ENCODE data around the gene COL16A1. TPM values are rescaled to one million over a fixed set of nuclear protein-coding genes. Genes with fewer than 3 reads are reported as not detected.

COL16A1 gene
- total RNA-seq, 2 donors from 2014 or later = 93.3 to 179 TPM

GRCh38 chr1:31734582-31735107 is 30.8 kb upstream of the COL16A1 start:
- intact Hi-C loops (cut with DNase I) = no loop called here
- DNase-seq (ENCODE audit: low spot score) = no peak

- intact Hi-C loops (cut with DNase I) = no loop called here
Observed at GRCh38 chr1:31733389-31734219, 29.8 kb upstream of the COL16A1 start.

GRCh38 chr1:31732751-31733289 is 29.0 kb upstream of the COL16A1 start:
- intact Hi-C loops (cut with DNase I) = no loop called here
- DNase-seq (ENCODE audit: low spot score) = no peak

More at GRCh38 chr1:31733389-31734219, 29.8 kb upstream of the COL16A1 start:
- no peak for DNase-seq (ENCODE audit: low spot score)

GRCh38 chr1:31732343-31732742 is 28.5 kb upstream of the COL16A1 start:
- intact Hi-C loops (cut with DNase I) = no loop called here

GRCh38 chr1:31731049-31731565 is 27.3 kb upstream of the COL16A1 start:
- intact Hi-C loops (cut with DNase I) = no loop called here
- DNase-seq (ENCODE audit: low spot score) = no peak

More at GRCh38 chr1:31732343-31732742, 28.5 kb upstream of the COL16A1 start:
- no peak for DNase-seq (ENCODE audit: low spot score)

GRCh38 chr1:31730336-31731048 is 26.7 kb upstream of the COL16A1 start:
- intact Hi-C loops (cut with DNase I) = no loop called here

GRCh38 chr1:31727849-31728248 is 24.0 kb upstream of the COL16A1 start:
- DNase-seq (ENCODE audit: low spot score) = no peak
- intact Hi-C loops (cut with DNase I) = no loop called here

More at GRCh38 chr1:31730336-31731048, 26.7 kb upstream of the COL16A1 start:
- DNase-seq (ENCODE audit: low spot score) = no peak

- intact Hi-C loops (cut with DNase I) = no loop called here
- DNase-seq (ENCODE audit: low spot score) = no peak
Observed at GRCh38 chr1:31727195-31727594, 23.4 kb upstream of the COL16A1 start.

- no peak for DNase-seq (ENCODE audit: low spot score)
Observed at GRCh38 chr1:31726715-31727114, 22.9 kb upstream of the COL16A1 start.

GRCh38 chr1:31725777-31726535 is 22.1 kb upstream of the COL16A1 start:
- intact Hi-C loops (cut with DNase I) = no loop called here
- no peak for DNase-seq (ENCODE audit: low spot score)

More at GRCh38 chr1:31726715-31727114, 22.9 kb upstream of the COL16A1 start:
- intact Hi-C loops (cut with DNase I) = no loop called here

- intact Hi-C loops (cut with DNase I) = no loop called here
- DNase-seq (ENCODE audit: low spot score) = no peak
Observed at GRCh38 chr1:31725134-31725533, 21.3 kb upstream of the COL16A1 start.

GRCh38 chr1:31723828-31724359 is 20.1 kb upstream of the COL16A1 start:
- peak; percentile 89 for DNase-seq (ENCODE audit: low spot score)
- intact Hi-C loops (cut with DNase I) = no loop called here

GRCh38 chr1:31718327-31718897 is 14.6 kb upstream of the COL16A1 start:
- intact Hi-C loops (cut with DNase I) = loop anchor here in 1 of 2 donors (10.0 kb wide), 2 partner anchors 66 to 144 kb away; partner anchors contain the start of gene TINAGL1
- no peak for DNase-seq (ENCODE audit: low spot score)

- no peak for DNase-seq (ENCODE audit: low spot score)
- intact Hi-C loops (cut with DNase I) = loop anchor here in 1 of 2 donors (10.0 kb wide), 2 partner anchors 67 to 143 kb away; partner anchors contain the start of gene TINAGL1
Observed at GRCh38 chr1:31717341-31717740, 13.5 kb upstream of the COL16A1 start.

GRCh38 chr1:31715873-31716220 is 12.0 kb upstream of the COL16A1 start:
- DNase-seq (ENCODE audit: low spot score) = no peak
- intact Hi-C loops (cut with DNase I) = loop anchor here in 1 of 2 donors (10.0 kb wide), 2 partner anchors 69 to 141 kb away; partner anchors contain the start of gene TINAGL1

GRCh38 chr1:31715087-31715872 is 11.5 kb upstream of the COL16A1 start:
- intact Hi-C loops (cut with DNase I) = loop anchor here in 1 of 2 donors (10.0 kb wide), 2 partner anchors 70 to 140 kb away; partner anchors contain the start of gene TINAGL1

GRCh38 chr1:31714442-31715086 is 10.7 kb upstream of the COL16A1 start:
- intact Hi-C loops (cut with DNase I) = loop anchor here in 1 of 2 donors (10.0 kb wide), 2 partner anchors 70 to 140 kb away; partner anchors contain the start of gene TINAGL1

More at GRCh38 chr1:31715087-31715872, 11.5 kb upstream of the COL16A1 start:
- peak; percentile 98 for DNase-seq (ENCODE audit: low spot score)

More at GRCh38 chr1:31714442-31715086, 10.7 kb upstream of the COL16A1 start:
- peak; percentile 96 for DNase-seq (ENCODE audit: low spot score)

Measured in posterior vena cava (tissue), 2 donors.